HEK293T (cell line): ENCODE results near the gene CGB1.

Source experiments
- ARNT ChIP-seq: fragments of 450-650 bp; IDR thresholded peaks from 2 replicates; pipeline ENCODE4 v1.6.1; 2017; ENCODE audit warnings: mild to moderate bottlenecking
- BHLHE40 ChIP-seq: fragments of 450-650 bp; IDR thresholded peaks from 2 replicates; pipeline ENCODE4 v1.6.1; 2016; ENCODE audit warnings: mild to moderate bottlenecking, moderate library complexity, borderline replicate concordance
- CTBP1 ChIP-seq: fragments of 450-650 bp; IDR thresholded peaks from 2 replicates; pipeline ENCODE4 v1.6.1; 2016; ENCODE audit warnings: borderline replicate concordance
- ELF4 ChIP-seq: fragments of 450-650 bp; IDR thresholded peaks from 2 replicates; pipeline ENCODE4 v1.6.1; 2017; ENCODE audit warnings: antibody characterized with exemption
- FOXA1 ChIP-seq: fragments of 450-650 bp; IDR thresholded peaks from 2 replicates; pipeline ENCODE4 v1.6.1; 2016; ENCODE audit warnings: mild to moderate bottlenecking
- FOXK2 ChIP-seq: fragments of 450-650 bp; IDR thresholded peaks from 2 replicates; pipeline ENCODE4 v1.6.1; 2016; ENCODE audit warnings: mild to moderate bottlenecking
- FOXM1 ChIP-seq: fragments of 450-650 bp; IDR thresholded peaks from 2 replicates; pipeline ENCODE4 v1.6.1; 2017; ENCODE audit warnings: mild to moderate bottlenecking, borderline replicate concordance
- HDGF ChIP-seq: fragments of 450-650 bp; IDR thresholded peaks from 2 replicates; pipeline ENCODE4 v1.6.1; 2017; ENCODE audit warnings: antibody characterized with exemption, borderline replicate concordance
- NFRKB ChIP-seq: fragments of 450-650 bp; IDR thresholded peaks from 2 replicates; pipeline ENCODE4 v1.6.1; 2016; ENCODE audit warnings: mild to moderate bottlenecking, moderate library complexity
- PKNOX1 ChIP-seq: fragments of 450-650 bp; IDR thresholded peaks from 2 replicates; pipeline ENCODE4 v1.6.1; 2016
- SP1 ChIP-seq: fragments of 450-650 bp; IDR thresholded peaks from 2 replicates; pipeline ENCODE4 v1.6.1; 2017
- SUZ12 ChIP-seq: fragments of 450-650 bp; IDR thresholded peaks from 2 replicates; pipeline ENCODE4 v1.6.1; 2016; ENCODE audit warnings: mild to moderate bottlenecking
- TARDBP ChIP-seq: fragments of 450-650 bp; IDR thresholded peaks from 2 replicates; pipeline ENCODE4 v1.6.1; 2016

GRCh38 chr19:49017041-49017665 is 19.5 kb downstream of the CGB1 start, which contains the start of gene LHB:
- no peak for TF ChIP-seq FOXM1
- no peak for TF ChIP-seq SUZ12
- no peak for TF ChIP-seq ARNT
- TF ChIP-seq PKNOX1 = no peak
- no peak for TF ChIP-seq FOXK2
- TF ChIP-seq SP1 = no peak
- no peak for TF ChIP-seq BHLHE40
- no peak for TF ChIP-seq HDGF
- no peak for TF ChIP-seq CTBP1
- no peak for TF ChIP-seq ELF4
- TF ChIP-seq FOXA1 = no peak
- TF ChIP-seq NFRKB = no peak
- TF ChIP-seq TARDBP = no peak
